Fibroblast of lung (primary cell): Measurements from ENCODE around the gene JAG2. TPM values are rescaled to one million over a fixed set of nuclear protein-coding genes. Genes with fewer than 3 reads are reported as not detected.

Experiments
- DNase-seq, 2 donors: peaks; one replicate each; pipeline versions ENCODE4 v3.0.0 to v3.0.0-alpha.2; 2010; ENCODE audit warnings: low read depth in 2 of 2
- H2AFZ ChIP-seq: 2 replicates; pipeline ENCODE4 v1.5.1; 2012; ENCODE audit warnings: low read length, control low read depth, inconsistent platforms
- H3K27ac ChIP-seq: 2 replicates; pipeline ENCODE4 v1.5.1; 2011; ENCODE audit warnings: low read length, control low read depth; ENCODE audit not compliant: insufficient read depth
- H3K27me3 ChIP-seq: 2 replicates; pipeline ENCODE4 v1.5.1; 2011; ENCODE audit warnings: mild to moderate bottlenecking, low read length; ENCODE audit not compliant: control insufficient read depth, insufficient read depth
- H3K36me3 ChIP-seq: 2 replicates; pipeline ENCODE4 v1.5.1; 2011; ENCODE audit warnings: low read length; ENCODE audit not compliant: control insufficient read depth, insufficient read depth
- H3K4me1 ChIP-seq: 2 replicates; pipeline ENCODE4 v1.5.1; 2011; ENCODE audit warnings: low read length; ENCODE audit not compliant: control insufficient read depth, insufficient read depth; ENCODE audit errors: extremely low read depth
- H3K4me2 ChIP-seq: 2 replicates; pipeline ENCODE4 v1.5.1; 2011; ENCODE audit warnings: low read length, control low read depth; ENCODE audit not compliant: insufficient read depth; ENCODE audit errors: extremely low read depth
- H3K4me3 ChIP-seq, 4 experiments: fragments of 200-600 bp in 1 of 4; sonication (generic) in 1 of 4; replicated peaks in 1 of 4; 2 replicates each; pipeline ENCODE4 v1.5.1; 2011 to 2016; ENCODE audit warnings: low read length in 4 of 4, low read depth in 3 of 4, mild to moderate bottlenecking in 3 of 4, control low read depth in 2 of 4, inconsistent platforms in 1 of 4, mixed read lengths in 1 of 4; ENCODE audit not compliant: insufficient read depth in 1 of 4; ENCODE audit errors: control extremely low read depth in 1 of 4
- H3K79me2 ChIP-seq: 2 replicates; pipeline ENCODE4 v1.5.1; 2012; ENCODE audit warnings: mild to moderate bottlenecking, low read length, inconsistent platforms; ENCODE audit not compliant: control insufficient read depth, insufficient read depth
- H3K9ac ChIP-seq: 2 replicates; pipeline ENCODE4 v1.5.1; 2011; ENCODE audit warnings: mild to moderate bottlenecking, low read length, control low read depth; ENCODE audit not compliant: insufficient read depth
- H3K9me3 ChIP-seq: 2 replicates; pipeline ENCODE4 v1.5.1; 2012; ENCODE audit warnings: low read depth, low read length; ENCODE audit not compliant: control insufficient read depth, insufficient read depth
- H4K20me1 ChIP-seq: 2 replicates; pipeline ENCODE4 v1.5.1; 2011; ENCODE audit warnings: low read length; ENCODE audit not compliant: control insufficient read depth, insufficient read depth; ENCODE audit errors: extremely low read depth
- EZH2 ChIP-seq: IDR thresholded peaks from 2 replicates; pipeline ENCODE4 v1.5.1; 2012; ENCODE audit warnings: low read length, control low read depth, mild to moderate bottlenecking; ENCODE audit errors: missing control alignments
- polyA plus RNA-seq, 2 donors: library from polyadenylated mRNA; depleted of rRNA in 1 of 2; stranded (reverse) in 1 of 2; unstranded in 1 of 2; fragments of >200 nt; gene quantifications; 2 replicates each; pipeline ENCODE4 v1.2.1, GENCODE V29; 2011 to 2012; ENCODE audit warnings: missing spikeins in 1 of 2
- total RNA-seq: library from RNA; depleted of rRNA; stranded (reverse); fragments of >200 nt; gene quantifications from 2 replicates; pipeline ENCODE4 v1.2.1, GENCODE V29; 2014
- TF ChIP-seq, protein P1 (sequence below), 2 donors: IDR thresholded peaks in 1 of 2; conservative IDR thresholded peaks in 1 of 2; 1 replicate in 1 of 2; 2 replicates in 1 of 2; pipeline ENCODE4 v1.5.1; 2011 to 2012; ENCODE audit warnings: low read length in 2 of 2, control low read depth in 1 of 2, inconsistent platforms in 1 of 2, low read depth in 1 of 2, mild to moderate bottlenecking in 1 of 2

Gene JAG2
- total and polyA plus RNA-seq, 2 donors (not counting 1 experiment from before 2014, with no cell fraction given) = 0.51 to 1.8 TPM

DNA sequence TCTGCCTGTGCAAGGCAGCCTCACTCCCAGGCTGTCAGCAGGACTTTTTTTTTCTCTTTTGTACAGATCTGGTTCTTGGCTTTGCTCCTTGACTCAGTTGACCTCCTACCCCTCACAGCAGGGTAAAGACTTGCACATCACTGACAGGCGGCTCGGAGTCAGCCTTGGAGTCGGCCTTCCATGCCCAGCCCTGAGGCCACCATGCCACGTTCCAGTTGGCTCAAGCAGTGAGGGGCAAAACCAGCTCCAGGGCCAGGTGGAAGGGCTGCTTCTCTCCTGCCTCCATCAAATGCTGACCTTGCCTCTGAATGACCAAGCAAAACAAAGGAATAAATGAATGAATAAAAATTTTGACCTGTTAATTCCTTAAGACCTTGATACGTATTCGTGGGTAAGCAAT lies 27.6 kb downstream of the JAG2 start:
- H4K20me1 ChIP-seq = peaks cover 1% of the 10 kb centered on the region
- no peak overlapping the region for H3K4me2 ChIP-seq
- H3K4me1 ChIP-seq = no peaks in the 10 kb centered on the region
- no peaks in the 10 kb centered on the region for H3K27me3 ChIP-seq
- no peaks in the 10 kb centered on the region for H3K79me2 ChIP-seq
- no peak for TF ChIP-seq EZH2
- TF ChIP-seq, protein P1, sequence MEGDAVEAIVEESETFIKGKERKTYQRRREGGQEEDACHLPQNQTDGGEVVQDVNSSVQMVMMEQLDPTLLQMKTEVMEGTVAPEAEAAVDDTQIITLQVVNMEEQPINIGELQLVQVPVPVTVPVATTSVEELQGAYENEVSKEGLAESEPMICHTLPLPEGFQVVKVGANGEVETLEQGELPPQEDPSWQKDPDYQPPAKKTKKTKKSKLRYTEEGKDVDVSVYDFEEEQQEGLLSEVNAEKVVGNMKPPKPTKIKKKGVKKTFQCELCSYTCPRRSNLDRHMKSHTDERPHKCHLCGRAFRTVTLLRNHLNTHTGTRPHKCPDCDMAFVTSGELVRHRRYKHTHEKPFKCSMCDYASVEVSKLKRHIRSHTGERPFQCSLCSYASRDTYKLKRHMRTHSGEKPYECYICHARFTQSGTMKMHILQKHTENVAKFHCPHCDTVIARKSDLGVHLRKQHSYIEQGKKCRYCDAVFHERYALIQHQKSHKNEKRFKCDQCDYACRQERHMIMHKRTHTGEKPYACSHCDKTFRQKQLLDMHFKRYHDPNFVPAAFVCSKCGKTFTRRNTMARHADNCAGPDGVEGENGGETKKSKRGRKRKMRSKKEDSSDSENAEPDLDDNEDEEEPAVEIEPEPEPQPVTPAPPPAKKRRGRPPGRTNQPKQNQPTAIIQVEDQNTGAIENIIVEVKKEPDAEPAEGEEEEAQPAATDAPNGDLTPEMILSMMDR (conservative IDR thresholded peaks at IDR 0.05 in 1 of 2, IDR thresholded peaks at IDR 0.05 in 1 of 2; ENCODE audit: low read depth in 1 of 2, low read length in 2 of 2) = no peak
- no peak overlapping the region for H3K4me3 ChIP-seq
- DNase-seq = no peak
- no peaks in the 10 kb centered on the region for H3K36me3 ChIP-seq
- no peaks in the 10 kb centered on the region for H3K9me3 ChIP-seq
- H3K9ac ChIP-seq = no peak overlapping the region
- H3K27ac ChIP-seq = no peak overlapping the region
- no peak overlapping the region for H2AFZ ChIP-seq

DNA sequence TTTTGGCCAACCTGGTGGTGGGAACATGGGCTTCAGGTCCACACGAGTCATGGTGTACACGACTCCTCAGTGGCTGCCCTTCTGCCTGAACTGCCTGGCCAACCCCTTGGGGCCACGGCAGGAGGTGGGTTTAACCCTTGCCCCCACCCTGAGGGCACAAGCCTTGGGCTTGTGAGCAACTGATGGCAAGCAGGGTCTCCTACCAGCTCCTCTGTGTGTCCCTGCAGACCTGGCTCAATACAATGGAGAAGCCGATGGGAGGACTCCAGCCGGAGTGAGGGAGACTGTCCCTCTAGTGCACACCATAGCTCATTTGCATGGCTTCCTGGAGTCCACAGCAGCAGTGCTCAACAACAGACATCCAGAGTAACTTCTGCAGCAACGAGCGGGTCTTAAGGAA lies 28.0 kb downstream of the JAG2 start:
- Histone ChIP-seq H3K36me3 (no peaks in the 10 kb centered on the region), H3K9ac (no peak overlapping the region), H3K79me2 (no peaks in the 10 kb centered on the region), H3K4me2 (no peak overlapping the region), H3K27me3 (no peaks in the 10 kb centered on the region), H3K9me3 (no peaks in the 10 kb centered on the region), H4K20me1 (peaks cover 1% of the 10 kb centered on the region), H3K4me1 (no peaks in the 10 kb centered on the region), H3K27ac (no peak overlapping the region), H2AFZ (no peak overlapping the region), H3K4me3 (no peak overlapping the region)
- TF ChIP-seq, protein P1 (conservative IDR thresholded peaks at IDR 0.05 in 1 of 2, IDR thresholded peaks at IDR 0.05 in 1 of 2; ENCODE audit: low read depth in 1 of 2, low read length in 2 of 2) = no peak
- TF ChIP-seq EZH2 = no peak
- no peak for DNase-seq

DNA sequence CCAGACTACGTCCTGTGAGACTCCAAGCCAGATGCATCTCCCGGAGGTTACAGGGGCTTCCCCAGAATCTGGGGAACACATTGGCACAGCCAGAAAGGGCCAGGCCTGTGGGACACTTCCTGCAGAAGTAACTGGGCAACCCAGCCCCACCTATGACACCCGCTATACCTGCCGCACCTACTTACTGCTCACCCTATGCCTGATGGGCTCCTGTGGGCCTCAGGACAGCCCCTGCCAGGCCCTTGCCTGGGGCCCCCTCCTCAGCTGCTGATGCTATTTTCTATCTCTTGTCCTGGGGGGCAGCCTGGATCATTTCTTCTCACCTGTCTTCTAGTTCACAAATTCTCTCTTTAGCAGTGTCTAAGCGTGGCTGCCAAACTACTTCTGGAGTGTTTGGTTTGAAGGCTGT lies 28.7 kb downstream of the JAG2 start:
- no peaks in the 10 kb centered on the region for H3K4me1 ChIP-seq
- DNase-seq = no peak
- H3K79me2 ChIP-seq = no peaks in the 10 kb centered on the region
- no peak overlapping the region for H3K9ac ChIP-seq
- H4K20me1 ChIP-seq = peaks cover 1% of the 10 kb centered on the region
- no peak overlapping the region for H3K4me3 ChIP-seq
- no peak overlapping the region for H2AFZ ChIP-seq
- no peak for TF ChIP-seq EZH2
- H3K27me3 ChIP-seq = peaks cover under 1% of the 10 kb centered on the region
- no peak overlapping the region for H3K4me2 ChIP-seq
- H3K36me3 ChIP-seq = no peaks in the 10 kb centered on the region
- no peak overlapping the region for H3K27ac ChIP-seq
- H3K9me3 ChIP-seq = no peaks in the 10 kb centered on the region
